HL-60 (cell line): Measurements from ENCODE around the gene SNTB2.

Experiments used
- CTCF ChIP-seq: IDR thresholded peaks from one replicate; pipeline ENCODE4 v1.5.1; 2011; ENCODE audit warnings: low read length, control low read depth, inconsistent platforms; ENCODE audit not compliant: insufficient read depth
- GABPA ChIP-seq: IDR thresholded peaks from 2 replicates; pipeline ENCODE4 v1.6.1; 2012; ENCODE audit warnings: low read depth
- POLR2AphosphoS5 ChIP-seq: IDR thresholded peaks from 2 replicates; pipeline ENCODE4 v1.6.1; 2012; ENCODE audit warnings: low read depth
- REST ChIP-seq: IDR thresholded peaks from 2 replicates; pipeline ENCODE4 v1.6.1; 2012; ENCODE audit warnings: low read depth; ENCODE audit not compliant: insufficient replicate concordance
- SPI1 ChIP-seq: IDR thresholded peaks from 2 replicates; pipeline ENCODE4 v1.6.1; 2012; ENCODE audit warnings: low read depth, mild to moderate bottlenecking, borderline replicate concordance

GRCh38 chr16:69236319-69236718, 49.4 kb downstream of the SNTB2 start:
- no peak for TF ChIP-seq CTCF
- no peak for TF ChIP-seq POLR2AphosphoS5
- no peak for TF ChIP-seq REST
- TF ChIP-seq SPI1: no peak
- no peak for TF ChIP-seq GABPA
